A673 (cell line): ENCODE data around the gene L3MBTL1.

Source experiments
- CTCF ChIP-seq: fragments of 300-800, 200-600 bp; sonication (generic); conservative IDR thresholded peaks from 2 replicates; pipeline ENCODE4 v1.5.1; 2017; ENCODE audit warnings: low read depth, mild to moderate bottlenecking, antibody characterized with exemption, low read length, moderate library complexity, mixed read lengths
- EZH2 ChIP-seq: fragments of 200-600 bp; sonication (generic); IDR thresholded peaks from 2 replicates; pipeline ENCODE4 v1.6.1; 2017; ENCODE audit warnings: borderline replicate concordance, low read depth, mild to moderate bottlenecking, mixed read lengths, antibody characterized with exemption, low read length; ENCODE audit not compliant: poor library complexity, severe bottlenecking

GRCh38 chr20:43549416-43550065 lies 42.0 kb downstream of the L3MBTL1 start:
- TF ChIP-seq CTCF: no peak
- no peak for TF ChIP-seq EZH2
